SK-N-SH treated with all-trans-retinoic acid at 6 μM for 48 hours (cell line): ENCODE measurements around the gene KPTN.

ENCODE experiments used
- ATAC-seq: fragments of 200-7000 bp; cut with Tn5 transposase; 3 replicates; pipeline ENCODE4 v1.9.1; 2020; ENCODE audit warnings: mild to moderate bottlenecking, moderate library complexity
- ARNTL ChIP-seq: fragments of 450-650 bp; formaldehyde crosslinking; IDR thresholded peaks from 2 replicates; pipeline ENCODE4 v1.5.0; 2020; ENCODE audit warnings: low read depth, mild to moderate bottlenecking, moderate library complexity, borderline replicate concordance
- BACH2 ChIP-seq: fragments of 250-450 bp; sonication (Bioruptor Pico); IDR thresholded peaks from 2 replicates; pipeline ENCODE4 v1.9.0; 2021; ENCODE audit warnings: mild to moderate bottlenecking, borderline replicate concordance
- CREB5 ChIP-seq: fragments of 250-450 bp; sonication (Bioruptor Pico); IDR thresholded peaks from 2 replicates; pipeline ENCODE4 v1.5.1; 2020; ENCODE audit warnings: low read depth, mild to moderate bottlenecking, moderate library complexity
- CSDC2 ChIP-seq: fragments of 250-450 bp; sonication (Bioruptor Pico); IDR thresholded peaks from 2 replicates; pipeline ENCODE4 v1.5.0; 2020; ENCODE audit warnings: mild to moderate bottlenecking, moderate library complexity
- GLIS3 ChIP-seq: fragments of 250-450 bp; sonication (Bioruptor Pico); IDR thresholded peaks from 2 replicates; pipeline ENCODE4 v1.5.0; 2020; ENCODE audit warnings: mild to moderate bottlenecking, moderate library complexity
- ISL1 ChIP-seq: fragments of 250-450 bp; sonication (Bioruptor Pico); IDR thresholded peaks from 2 replicates; pipeline ENCODE4 v2.1.2; 2022; ENCODE audit warnings: mild to moderate bottlenecking, moderate library complexity
- OSR1 ChIP-seq: fragments of 250-450 bp; sonication (Bioruptor Pico); IDR thresholded peaks from 2 replicates; pipeline ENCODE4 v1.8.0; 2022; ENCODE audit warnings: moderate library complexity, mild to moderate bottlenecking, inconsistent platforms
- PPARA ChIP-seq: fragments of 250-450 bp; sonication (Bioruptor Pico); IDR thresholded peaks from 2 replicates; pipeline ENCODE4 v1.5.0; 2020; ENCODE audit warnings: mild to moderate bottlenecking, borderline replicate concordance
- TCF4 ChIP-seq: fragments of 250-450 bp; sonication (Bioruptor Pico); IDR thresholded peaks from 2 replicates; pipeline ENCODE4 v1.8.0; 2021; ENCODE audit warnings: mild to moderate bottlenecking, moderate library complexity, borderline replicate concordance
- TOX ChIP-seq: fragments of 250-450 bp; sonication (Bioruptor Pico); IDR thresholded peaks from 2 replicates; pipeline ENCODE4 v1.8.0; 2021; ENCODE audit warnings: mild to moderate bottlenecking, moderate library complexity, borderline replicate concordance
- ZC3H10 ChIP-seq: fragments of 250-450 bp; sonication (Bioruptor Pico); IDR thresholded peaks from 2 replicates; pipeline ENCODE4 v1.5.1; 2021; ENCODE audit warnings: mild to moderate bottlenecking, moderate library complexity
- ZFP3 ChIP-seq: fragments of 250-450 bp; sonication (Bioruptor Pico); IDR thresholded peaks from 2 replicates; pipeline ENCODE4 v1.5.0; 2020; ENCODE audit warnings: mild to moderate bottlenecking, moderate library complexity
- ZFP30 ChIP-seq: fragments of 450-650 bp; formaldehyde crosslinking; IDR thresholded peaks from 2 replicates; pipeline ENCODE4 v1.5.0; 2022; ENCODE audit warnings: mild to moderate bottlenecking, moderate library complexity
- ZNF565 ChIP-seq: fragments of 450-650 bp; formaldehyde crosslinking; conservative IDR thresholded peaks from 2 replicates; pipeline ENCODE4 v1.5.0; 2020; ENCODE audit warnings: low read depth, mild to moderate bottlenecking, moderate library complexity
- ZNF70 ChIP-seq: fragments of 450-650 bp; formaldehyde crosslinking; IDR thresholded peaks from 2 replicates; pipeline ENCODE4 v1.5.0; 2020; ENCODE audit warnings: mild to moderate bottlenecking, moderate library complexity
- ZNF8 ChIP-seq: fragments of 450-650 bp; formaldehyde crosslinking; IDR thresholded peaks from 2 replicates; pipeline ENCODE4 v1.5.0; 2020; ENCODE audit warnings: mild to moderate bottlenecking, moderate library complexity
- TF ChIP-seq, protein P1 (sequence below): fragments of 250-450 bp; sonication (Bioruptor Pico); IDR thresholded peaks from 2 replicates; pipeline ENCODE4 v1.5.1; 2021; ENCODE audit warnings: mild to moderate bottlenecking, moderate library complexity
- TF ChIP-seq, protein P2 (sequence below): fragments of 250-450 bp; sonication (Bioruptor Pico); IDR thresholded peaks from 2 replicates; pipeline ENCODE4 v1.8.0; 2020; ENCODE audit warnings: mild to moderate bottlenecking, moderate library complexity, borderline replicate concordance
- TF ChIP-seq, protein P3 (sequence below): fragments of 250-450 bp; sonication (Bioruptor Pico); IDR thresholded peaks from 2 replicates; pipeline ENCODE4 v1.5.0; 2020; ENCODE audit warnings: mild to moderate bottlenecking, moderate library complexity
- TF ChIP-seq, protein P4 (sequence below): fragments of 250-450 bp; sonication (Bioruptor Pico); IDR thresholded peaks from 2 replicates; pipeline ENCODE4 v1.8.0; 2021; ENCODE audit warnings: low read depth, mild to moderate bottlenecking, moderate library complexity, borderline replicate concordance

The KPTN gene

GRCh38 chr19:47470447-47471195 lies 13.4 kb downstream of the KPTN start:
- no peak for ATAC-seq
- peak; percentile 89 for TF ChIP-seq ZNF70 (CRISPR knock-in tag)
- TF ChIP-seq, protein P1, sequence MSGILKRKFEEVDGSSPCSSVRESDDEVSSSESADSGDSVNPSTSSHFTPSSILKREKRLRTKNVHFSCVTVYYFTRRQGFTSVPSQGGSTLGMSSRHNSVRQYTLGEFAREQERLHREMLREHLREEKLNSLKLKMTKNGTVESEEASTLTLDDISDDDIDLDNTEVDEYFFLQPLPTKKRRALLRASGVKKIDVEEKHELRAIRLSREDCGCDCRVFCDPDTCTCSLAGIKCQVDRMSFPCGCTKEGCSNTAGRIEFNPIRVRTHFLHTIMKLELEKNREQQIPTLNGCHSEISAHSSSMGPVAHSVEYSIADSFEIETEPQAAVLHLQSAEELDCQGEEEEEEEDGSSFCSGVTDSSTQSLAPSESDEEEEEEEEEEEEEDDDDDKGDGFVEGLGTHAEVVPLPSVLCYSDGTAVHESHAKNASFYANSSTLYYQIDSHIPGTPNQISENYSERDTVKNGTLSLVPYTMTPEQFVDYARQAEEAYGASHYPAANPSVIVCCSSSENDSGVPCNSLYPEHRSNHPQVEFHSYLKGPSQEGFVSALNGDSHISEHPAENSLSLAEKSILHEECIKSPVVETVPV (CRISPR knock-in tag), result no peak

DNA sequence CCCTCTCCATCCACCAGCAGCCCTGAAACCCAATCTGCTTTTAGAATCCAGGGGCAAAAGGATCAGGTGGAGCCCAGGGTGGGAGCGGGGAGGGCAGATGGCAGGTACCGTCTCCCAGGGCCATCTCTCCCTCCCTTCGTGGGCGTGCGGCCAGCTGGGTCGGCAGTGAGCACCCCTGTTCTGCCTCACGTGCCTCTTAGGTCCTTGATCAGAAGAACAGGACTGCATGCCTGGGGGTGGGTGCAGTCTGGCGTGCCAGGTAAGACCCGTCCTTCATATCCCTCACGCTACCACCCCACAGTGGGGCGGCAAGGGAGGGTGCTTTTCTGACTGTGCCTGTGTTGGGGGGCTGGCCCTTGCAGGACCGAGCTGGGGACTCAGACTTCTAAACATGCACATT lies 14.3 kb downstream of the KPTN start:
- TF ChIP-seq BACH2 (no peak), PPARA (no peak), OSR1 (CRISPR knock-in tag) (no peak), ZNF8 (no peak), TOX (CRISPR knock-in tag) (no peak), ZNF70 (CRISPR knock-in tag) (no peak), ZC3H10 (CRISPR knock-in tag) (no peak), ZFP3 (no peak), GLIS3 (CRISPR knock-in tag) (no peak), CREB5 (CRISPR knock-in tag) (no peak), ZFP30 (CRISPR knock-in tag) (no peak), ARNTL (CRISPR knock-in tag) (no peak), ZNF565 (no peak), TCF4 (no peak)
- TF ChIP-seq, protein P1 (CRISPR knock-in tag), result no peak
- TF ChIP-seq, protein P2, sequence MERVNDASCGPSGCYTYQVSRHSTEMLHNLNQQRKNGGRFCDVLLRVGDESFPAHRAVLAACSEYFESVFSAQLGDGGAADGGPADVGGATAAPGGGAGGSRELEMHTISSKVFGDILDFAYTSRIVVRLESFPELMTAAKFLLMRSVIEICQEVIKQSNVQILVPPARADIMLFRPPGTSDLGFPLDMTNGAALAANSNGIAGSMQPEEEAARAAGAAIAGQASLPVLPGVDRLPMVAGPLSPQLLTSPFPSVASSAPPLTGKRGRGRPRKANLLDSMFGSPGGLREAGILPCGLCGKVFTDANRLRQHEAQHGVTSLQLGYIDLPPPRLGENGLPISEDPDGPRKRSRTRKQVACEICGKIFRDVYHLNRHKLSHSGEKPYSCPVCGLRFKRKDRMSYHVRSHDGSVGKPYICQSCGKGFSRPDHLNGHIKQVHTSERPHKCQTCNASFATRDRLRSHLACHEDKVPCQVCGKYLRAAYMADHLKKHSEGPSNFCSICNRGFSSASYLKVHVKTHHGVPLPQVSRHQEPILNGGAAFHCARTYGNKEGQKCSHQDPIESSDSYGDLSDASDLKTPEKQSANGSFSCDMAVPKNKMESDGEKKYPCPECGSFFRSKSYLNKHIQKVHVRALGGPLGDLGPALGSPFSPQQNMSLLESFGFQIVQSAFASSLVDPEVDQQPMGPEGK (CRISPR knock-in tag), result no peak
- TF ChIP-seq, protein P3, sequence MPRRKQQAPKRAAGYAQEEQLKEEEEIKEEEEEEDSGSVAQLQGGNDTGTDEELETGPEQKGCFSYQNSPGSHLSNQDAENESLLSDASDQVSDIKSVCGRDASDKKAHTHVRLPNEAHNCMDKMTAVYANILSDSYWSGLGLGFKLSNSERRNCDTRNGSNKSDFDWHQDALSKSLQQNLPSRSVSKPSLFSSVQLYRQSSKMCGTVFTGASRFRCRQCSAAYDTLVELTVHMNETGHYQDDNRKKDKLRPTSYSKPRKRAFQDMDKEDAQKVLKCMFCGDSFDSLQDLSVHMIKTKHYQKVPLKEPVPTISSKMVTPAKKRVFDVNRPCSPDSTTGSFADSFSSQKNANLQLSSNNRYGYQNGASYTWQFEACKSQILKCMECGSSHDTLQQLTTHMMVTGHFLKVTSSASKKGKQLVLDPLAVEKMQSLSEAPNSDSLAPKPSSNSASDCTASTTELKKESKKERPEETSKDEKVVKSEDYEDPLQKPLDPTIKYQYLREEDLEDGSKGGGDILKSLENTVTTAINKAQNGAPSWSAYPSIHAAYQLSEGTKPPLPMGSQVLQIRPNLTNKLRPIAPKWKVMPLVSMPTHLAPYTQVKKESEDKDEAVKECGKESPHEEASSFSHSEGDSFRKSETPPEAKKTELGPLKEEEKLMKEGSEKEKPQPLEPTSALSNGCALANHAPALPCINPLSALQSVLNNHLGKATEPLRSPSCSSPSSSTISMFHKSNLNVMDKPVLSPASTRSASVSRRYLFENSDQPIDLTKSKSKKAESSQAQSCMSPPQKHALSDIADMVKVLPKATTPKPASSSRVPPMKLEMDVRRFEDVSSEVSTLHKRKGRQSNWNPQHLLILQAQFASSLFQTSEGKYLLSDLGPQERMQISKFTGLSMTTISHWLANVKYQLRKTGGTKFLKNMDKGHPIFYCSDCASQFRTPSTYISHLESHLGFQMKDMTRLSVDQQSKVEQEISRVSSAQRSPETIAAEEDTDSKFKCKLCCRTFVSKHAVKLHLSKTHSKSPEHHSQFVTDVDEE (CRISPR knock-in tag), result no peak
- no peak for ATAC-seq

DNA sequence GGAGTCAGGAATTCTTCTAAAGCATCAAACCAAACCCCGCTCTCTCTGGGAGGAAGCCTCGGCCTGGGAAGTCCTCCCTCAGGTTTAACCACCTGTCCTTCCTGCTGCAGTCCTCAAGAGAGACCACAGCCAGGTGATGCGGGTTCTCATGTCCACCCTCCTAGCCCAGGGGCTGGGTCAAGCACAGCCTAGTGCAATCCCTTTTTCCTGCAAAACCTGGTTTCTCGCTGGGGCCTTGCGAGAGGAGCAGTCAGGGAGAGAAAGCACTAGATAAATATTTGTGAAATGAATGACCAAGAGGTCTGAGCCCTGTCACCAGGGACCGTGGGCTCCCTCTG lies 14.7 kb downstream of the KPTN start:
- ATAC-seq, result no peak
- TF ChIP-seq ZNF8 (no peak), TOX (CRISPR knock-in tag) (no peak), CSDC2 (CRISPR knock-in tag) (no peak), CREB5 (CRISPR knock-in tag) (no peak), ZNF70 (CRISPR knock-in tag) (no peak), ZNF565 (no peak), OSR1 (CRISPR knock-in tag) (no peak), ZFP30 (CRISPR knock-in tag) (no peak), ZC3H10 (CRISPR knock-in tag) (no peak), ISL1 (CRISPR knock-in tag) (no peak), ARNTL (CRISPR knock-in tag) (no peak)
- TF ChIP-seq, protein P1 (CRISPR knock-in tag), result no peak
- TF ChIP-seq, protein P4, sequence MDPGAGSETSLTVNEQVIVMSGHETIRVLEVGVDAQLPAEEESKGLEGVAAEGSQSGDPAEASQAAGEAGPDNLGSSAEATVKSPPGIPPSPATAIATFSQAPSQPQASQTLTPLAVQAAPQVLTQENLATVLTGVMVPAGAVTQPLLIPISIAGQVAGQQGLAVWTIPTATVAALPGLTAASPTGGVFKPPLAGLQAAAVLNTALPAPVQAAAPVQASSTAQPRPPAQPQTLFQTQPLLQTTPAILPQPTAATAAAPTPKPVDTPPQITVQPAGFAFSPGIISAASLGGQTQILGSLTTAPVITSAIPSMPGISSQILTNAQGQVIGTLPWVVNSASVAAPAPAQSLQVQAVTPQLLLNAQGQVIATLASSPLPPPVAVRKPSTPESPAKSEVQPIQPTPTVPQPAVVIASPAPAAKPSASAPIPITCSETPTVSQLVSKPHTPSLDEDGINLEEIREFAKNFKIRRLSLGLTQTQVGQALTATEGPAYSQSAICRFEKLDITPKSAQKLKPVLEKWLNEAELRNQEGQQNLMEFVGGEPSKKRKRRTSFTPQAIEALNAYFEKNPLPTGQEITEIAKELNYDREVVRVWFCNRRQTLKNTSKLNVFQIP (CRISPR knock-in tag), result no peak
- TF ChIP-seq, protein P2 (CRISPR knock-in tag), result no peak
